ENCODE results near the gene IL12RB2.

The IL12RB2 gene

GRCh38 chr1:67307251-67308060 is at the start of gene IL12RB2:
IL12RB2 (plus strand) TSS chr1:67307873; CDS start chr1:67320369, 12,496 bp downstream.
- no peak within 1 kb of the TSS for H3K27ac ChIP-seq
- TF ChIP-seq ZFX (IDR thresholded peaks at IDR 0.05; ENCODE audit: borderline replicate concordance) (no peak), CTCF (IDR thresholded peaks at IDR 0.05) (no peak)

GRCh38 chr1:67261680-67262079 is 46.0 kb upstream of the IL12RB2 start:
- H3K27ac ChIP-seq: no peak overlapping the region
- TF ChIP-seq CTCF (IDR thresholded peaks at IDR 0.05): no peak
- no peak for TF ChIP-seq ZFX (IDR thresholded peaks at IDR 0.05; ENCODE audit: borderline replicate concordance)

- TF ChIP-seq CTCF (IDR thresholded peaks at IDR 0.05) (no peak), ZFX (IDR thresholded peaks at IDR 0.05; ENCODE audit: borderline replicate concordance) (no peak)
- H3K27ac ChIP-seq: no peak overlapping the region
These were observed 44.9 kb upstream of the IL12RB2 start for GRCh38 chr1:67262735-67263134.

GRCh38 chr1:67264152-67264551 is 43.5 kb upstream of the IL12RB2 start:
- no peak overlapping the region for H3K27ac ChIP-seq
- no peak for TF ChIP-seq ZFX (IDR thresholded peaks at IDR 0.05; ENCODE audit: borderline replicate concordance)
- TF ChIP-seq CTCF (IDR thresholded peaks at IDR 0.05): no peak

GRCh38 chr1:67264899-67265298 is 42.8 kb upstream of the IL12RB2 start:
- H3K27ac ChIP-seq: no peak overlapping the region
- TF ChIP-seq CTCF (IDR thresholded peaks at IDR 0.05) (no peak), ZFX (IDR thresholded peaks at IDR 0.05; ENCODE audit: borderline replicate concordance) (no peak)

- H3K27ac ChIP-seq: no peak overlapping the region
- TF ChIP-seq CTCF (IDR thresholded peaks at IDR 0.05): no peak
- TF ChIP-seq ZFX (IDR thresholded peaks at IDR 0.05; ENCODE audit: borderline replicate concordance): no peak
These were observed 38.6 kb upstream of the IL12RB2 start for GRCh38 chr1:67269061-67269460.

- H3K27ac ChIP-seq: no peak overlapping the region
- TF ChIP-seq ZFX (IDR thresholded peaks at IDR 0.05; ENCODE audit: borderline replicate concordance) (no peak), CTCF (IDR thresholded peaks at IDR 0.05) (no peak)
These were observed 37.1 kb upstream of the IL12RB2 start for GRCh38 chr1:67270541-67270940.
